H1 (cell line): ENCODE results near the gene PDE4D. TPM values are rescaled to one million over a fixed set of nuclear protein-coding genes. Genes with fewer than 3 reads are reported as not detected.

Source experiments
- CTCF ChIA-PET: fragments of 300-600 bp; sonication (Branson Sonifier 250); formaldehyde crosslinking; loops from one replicate; lab custom pipeline; 2021; ENCODE audit not compliant: partially characterized antibody; lab: Charles Lee
- POLR2A ChIA-PET: fragments of 300-600 bp; sonication (Branson Sonifier 250); formaldehyde crosslinking; loops from one replicate; lab custom pipeline; 2021; ENCODE audit warnings: inconsistent platforms; ENCODE audit not compliant: partially characterized antibody; lab: Charles Lee
- DNase-seq, 2 experiments: peaks; one replicate each; pipeline versions ENCODE4 v3.0.0 to v3.0.0-alpha.2; 2010 to 2022; ENCODE audit warnings: low spot score in 2 of 2, low read depth in 1 of 2, mixed read lengths in 1 of 2
- FAIRE-seq: peaks from 2 replicates; lab custom pipeline; 2011; peaks lifted over from hg19 to GRCh38; lab: Jason Lieb, UNC
- H2AFZ ChIP-seq: 2 replicates; pipeline ENCODE4 v1.8.1; 2012; ENCODE audit warnings: low read length, inconsistent platforms
- H2AK5ac ChIP-seq: 2 replicates; pipeline ENCODE4 v1.6.1; 2013; ENCODE audit warnings: low read depth, low read length
- H2BK120ac ChIP-seq: replicated peaks from 2 replicates; pipeline ENCODE3; 2013; ENCODE audit warnings: low read depth, low read length, inconsistent platforms
- H2BK12ac ChIP-seq: 2 replicates; pipeline ENCODE4 v1.6.1; 2013; ENCODE audit warnings: low read depth, low read length
- H2BK15ac ChIP-seq: 2 replicates; pipeline ENCODE4 v1.6.1; 2013; ENCODE audit warnings: low read length
- H2BK20ac ChIP-seq: 2 replicates; pipeline ENCODE4 v1.6.1; 2013; ENCODE audit warnings: low read length
- H2BK5ac ChIP-seq: 2 replicates; pipeline ENCODE4 v1.6.1; 2013; ENCODE audit warnings: low read depth, low read length
- H3K14ac ChIP-seq: 2 replicates; pipeline ENCODE4 v1.6.1; 2013; ENCODE audit warnings: inconsistent platforms; ENCODE audit not compliant: insufficient read length
- H3K18ac ChIP-seq: 2 replicates; pipeline ENCODE4 v1.6.1; 2013; ENCODE audit warnings: low read length; ENCODE audit errors: extremely low read depth
- H3K23ac ChIP-seq: 2 replicates; pipeline ENCODE4 v1.6.1; 2013; ENCODE audit warnings: inconsistent platforms; ENCODE audit not compliant: insufficient read length
- H3K23me2 ChIP-seq: 2 replicates; pipeline ENCODE4 v1.6.1; 2013; ENCODE audit warnings: low read depth, low read length
- H3K27ac ChIP-seq: 2 replicates; pipeline ENCODE4 v1.6.1; 2011; ENCODE audit warnings: low read depth, low read length, inconsistent platforms
- H3K27me3 ChIP-seq, 4 experiments: replicated peaks in 1 of 4; 1 replicate in 1 of 4; 2 replicates in 3 of 4; pipeline versions ENCODE4 v1.6.1 to v1.8.1; 2011 to 2013; ENCODE audit warnings: low read length in 3 of 4, mild to moderate bottlenecking in 3 of 4, inconsistent platforms in 2 of 4, mixed read lengths in 2 of 4, moderate library complexity in 1 of 4; ENCODE audit not compliant: control insufficient read depth in 3 of 4, insufficient read depth in 3 of 4; ENCODE audit errors: extremely low read depth in 1 of 4
- H3K36me3 ChIP-seq, 4 experiments: 2 replicates each; pipeline versions ENCODE4 v1.6.1 to v1.8.1; 2011 to 2013; ENCODE audit warnings: mild to moderate bottlenecking in 4 of 4, low read length in 3 of 4, moderate library complexity in 2 of 4, control low read depth in 1 of 4, inconsistent platforms in 1 of 4; ENCODE audit not compliant: insufficient read depth in 4 of 4, control insufficient read depth in 2 of 4
- H3K4ac ChIP-seq: replicated peaks from 2 replicates; pipeline ENCODE3; 2013; ENCODE audit warnings: low read length, low read depth, mixed read lengths, inconsistent platforms; ENCODE audit not compliant: insufficient read length
- H3K4me1 ChIP-seq, 4 experiments: replicated peaks in 1 of 4; 1 replicate in 1 of 4; 2 replicates in 3 of 4; pipeline versions ENCODE4 v1.6.1 to v1.8.1; 2011 to 2013; ENCODE audit warnings: low read length in 3 of 4, inconsistent platforms in 2 of 4, mixed read lengths in 1 of 4; ENCODE audit not compliant: insufficient read depth in 4 of 4, control insufficient read depth in 3 of 4
- H3K4me2 ChIP-seq, 2 experiments: 2 replicates each; pipeline versions ENCODE4 v1.6.1 to v1.8.1; 2011 to 2013; ENCODE audit warnings: low read depth in 2 of 2, low read length in 2 of 2, control low read depth in 1 of 2, inconsistent platforms in 1 of 2, mild to moderate bottlenecking in 1 of 2; ENCODE audit not compliant: insufficient read depth in 1 of 2
- H3K4me3 ChIP-seq, 4 experiments: fragments of 200-600, 300-600 bp in 1 of 4; sonication (generic), shearing (Covaris generic), sonication (Bioruptor Twin) in 1 of 4; 2 replicates each; pipeline versions ENCODE4 v1.5.1 to v1.8.1; 2011 to 2016; ENCODE audit warnings: low read length in 4 of 4, low read depth in 3 of 4, control low read depth in 2 of 4, inconsistent platforms in 2 of 4, mild to moderate bottlenecking in 2 of 4, mixed read lengths in 1 of 4, moderate library complexity in 1 of 4; ENCODE audit not compliant: insufficient read depth in 2 of 4; ENCODE audit errors: extremely low read depth in 1 of 4
- H3K56ac ChIP-seq: replicated peaks from 2 replicates; pipeline ENCODE3; 2013; ENCODE audit warnings: low read depth, mild to moderate bottlenecking, mixed read lengths, low read length, inconsistent platforms; ENCODE audit not compliant: insufficient read length
- H3K79me1 ChIP-seq: 2 replicates; pipeline ENCODE4 v1.6.1; 2013; ENCODE audit warnings: low read depth, low read length, control low read depth
- H3K79me2 ChIP-seq, 2 experiments: 2 replicates each; pipeline versions ENCODE4 v1.6.1 to v1.8.1; 2012 to 2013; ENCODE audit warnings: low read length in 2 of 2, mild to moderate bottlenecking in 2 of 2, inconsistent platforms in 1 of 2; ENCODE audit not compliant: insufficient read depth in 2 of 2, control insufficient read depth in 1 of 2
- H3K9ac ChIP-seq, 4 experiments: replicated peaks in 1 of 4; 1 replicate in 1 of 4; 2 replicates in 3 of 4; pipeline versions ENCODE4 v1.6.1 to v1.8.1; 2011 to 2013; ENCODE audit warnings: low read depth in 3 of 4, low read length in 3 of 4, control low read depth in 2 of 4, mild to moderate bottlenecking in 2 of 4, moderate library complexity in 2 of 4, inconsistent platforms in 1 of 4; ENCODE audit errors: extremely low read depth in 1 of 4
- H3K9me3 ChIP-seq, 2 experiments: 2 replicates each; pipeline versions ENCODE4 v1.6.1 to v1.8.1; 2012 to 2013; ENCODE audit warnings: mild to moderate bottlenecking in 2 of 2, moderate library complexity in 2 of 2, control low read depth in 1 of 2, inconsistent platforms in 1 of 2, low read depth in 1 of 2, low read length in 1 of 2, mixed read lengths in 1 of 2; ENCODE audit not compliant: insufficient read depth in 2 of 2
- H4K20me1 ChIP-seq, 2 experiments: replicated peaks in 1 of 2; 2 replicates each; pipeline versions ENCODE3 to v1.8.1; 2011 to 2013; ENCODE audit warnings: inconsistent platforms in 2 of 2, low read length in 2 of 2, mild to moderate bottlenecking in 1 of 2; ENCODE audit not compliant: insufficient read depth in 2 of 2, control insufficient read depth in 1 of 2
- H4K5ac ChIP-seq: 2 replicates; pipeline ENCODE4 v1.6.1; 2013; ENCODE audit warnings: low read length, low read depth, mixed read lengths, inconsistent platforms; ENCODE audit not compliant: insufficient read length
- H4K8ac ChIP-seq: 2 replicates; pipeline ENCODE4 v1.8.0; 2013; ENCODE audit warnings: mild to moderate bottlenecking, moderate library complexity, low read length, inconsistent platforms; ENCODE audit not compliant: insufficient read depth; ENCODE audit errors: extremely low read depth
- H4K91ac ChIP-seq: replicated peaks from 2 replicates; pipeline ENCODE3; 2013; ENCODE audit warnings: low read length, mixed read lengths, inconsistent platforms; ENCODE audit not compliant: insufficient read length
- ASH2L ChIP-seq: fragments of 200-600, 300-600 bp; sonication (generic); IDR thresholded peaks from one replicate; pipeline ENCODE4 v1.7.1; 2017; ENCODE audit warnings: low read length
- BACH1 ChIP-seq: IDR thresholded peaks from 2 replicates; pipeline ENCODE4 v1.6.1; 2012; ENCODE audit warnings: low read length, improper control_type of control experiment
- BRCA1 ChIP-seq: IDR thresholded peaks from 2 replicates; pipeline ENCODE4 v1.6.1; 2012; ENCODE audit warnings: low read depth, low read length, improper control_type of control experiment
- CEBPB ChIP-seq: IDR thresholded peaks from 2 replicates; pipeline ENCODE4 v1.6.1; 2012; ENCODE audit warnings: low read depth, low read length
- GABPA ChIP-seq: IDR thresholded peaks from 2 replicates; pipeline ENCODE4 v1.6.1; 2011; ENCODE audit warnings: mild to moderate bottlenecking, low read length, moderate library complexity, borderline replicate concordance; ENCODE audit not compliant: insufficient read depth
- NANOG ChIP-seq: IDR thresholded peaks from 2 replicates; pipeline ENCODE4 v1.6.1; 2011; ENCODE audit warnings: low read length, low read depth, mild to moderate bottlenecking, inconsistent platforms; ENCODE audit not compliant: insufficient read depth, poor library complexity, severe bottlenecking
- PHF8 ChIP-seq: fragments of 200-600 bp; sonication (generic); conservative IDR thresholded peaks from 2 replicates; pipeline ENCODE4 v1.7.1; 2012; ENCODE audit warnings: low read depth, mild to moderate bottlenecking, inconsistent platforms, low read length, moderate library complexity
- POLR2A ChIP-seq, 2 experiments: IDR thresholded peaks; 1 replicate in 1 of 2; 2 replicates in 1 of 2; pipeline ENCODE4 v1.6.1; 2011; ENCODE audit warnings: low read depth in 2 of 2, low read length in 2 of 2, mild to moderate bottlenecking in 2 of 2; ENCODE audit errors: control extremely low read depth in 1 of 2
- POLR2AphosphoS5 ChIP-seq: IDR thresholded peaks from 2 replicates; pipeline ENCODE4 v1.6.1; 2011; ENCODE audit warnings: low read depth, low read length
- POU5F1 ChIP-seq: IDR thresholded peaks from 2 replicates; pipeline ENCODE4 v1.6.1; 2011; ENCODE audit warnings: low read depth, mild to moderate bottlenecking, low read length, moderate library complexity
- SIRT6 ChIP-seq: IDR thresholded peaks from one replicate; pipeline ENCODE4 v1.7.1; 2012; ENCODE audit warnings: low read length, inconsistent platforms
- SP1 ChIP-seq: IDR thresholded peaks from 2 replicates; pipeline ENCODE4 v1.6.1; 2011; ENCODE audit warnings: low read depth, low read length
- SP4 ChIP-seq: IDR thresholded peaks from 2 replicates; pipeline ENCODE4 v1.6.1; 2012; ENCODE audit warnings: low read length, inconsistent platforms
- YY1 ChIP-seq: IDR thresholded peaks from 2 replicates; pipeline ENCODE4 v1.6.1; 2011; ENCODE audit warnings: low read depth, mild to moderate bottlenecking, low read length
- WGBS, 2 experiments: shearing (Covaris generic) in 1 of 2; methylation state at CpG; one replicate each; pipeline versions ENCODE4 v1.1.6 to v1.1.7; 2013 to 2015; ENCODE audit warnings: low lambda C conversion rate in 2 of 2, mixed read lengths in 2 of 2, inconsistent platforms in 1 of 2, low coverage in 1 of 2, missing lambda C conversion rate in 1 of 2; ENCODE audit not compliant: insufficient replicate concordance in 2 of 2, insufficient coverage in 1 of 2, insufficient read length in 1 of 2; ENCODE audit errors: extremely low coverage in 1 of 2, missing lambda C conversion rate in 1 of 2; 5-methylcytosine and 5-hydroxymethylcytosine counted together
- polyA plus RNA-seq, 7 experiments: library from polyadenylated mRNA; depleted of rRNA in 3 of 7; stranded (reverse) in 5 of 7; unstranded in 2 of 7; fragments of >200 nt in 5 of 7; fragments of 200-250 nt in 2 of 7; gene quantifications; 1 replicate in 5 of 7; 2 replicates in 1 of 7; 4 replicates in 1 of 7; pipeline versions ENCODE4 v1.2.1 to v1.2.3, GENCODE V29; 2011 to 2013; ENCODE audit warnings: missing spikeins in 2 of 7, mixed read lengths in 2 of 7
- total RNA-seq: library from RNA; stranded (reverse); fragmentation: NEBNext Ultra II Directional; extraction: Animal tissue kit (Norgen Biotek cat#: 25700); gene quantifications from 2 replicates; pipeline ENCODE4 v1.2.1, GENCODE V29; 2021

Gene PDE4D
- total and polyA plus RNA-seq, 2 of the 8 experiments (the other 6 are each of a cell fraction or from before 2014, with no cell fraction given) = 2.3 to 3.7 TPM

- 83% methylated on average over 3 of the region's 3 CpGs; no CpG with 5 or more reads in 1 of the 2 experiments for WGBS, 2 experiments
- Histone ChIP-seq H3K14ac (no peak overlapping the region), H2AFZ (no peak overlapping the region), H3K23ac (no peak overlapping the region), H2BK5ac (no peak overlapping the region), H2BK15ac (no peak overlapping the region), H3K9ac (no peak overlapping the region), H3K23me2 (peaks cover 3% of the 10 kb centered on the region; the same call in 1 of the 2 replicates), H3K9me3 (no peaks in the 10 kb centered on the region), H3K27me3 (no peaks in the 10 kb centered on the region), H2BK12ac (no peak overlapping the region), H3K36me3 (no peaks in the 10 kb centered on the region), H2AK5ac (no peak overlapping the region; the same call in 1 of the 2 replicates), H2BK20ac (no peak overlapping the region), H4K5ac (no peak overlapping the region), H3K27ac (no peak overlapping the region), H3K79me1 (no peaks in the 10 kb centered on the region), H2BK120ac (no peak overlapping the region), H4K91ac (no peak overlapping the region), H4K20me1 (no peaks in the 10 kb centered on the region), H3K79me2 (no peaks in the 10 kb centered on the region), H3K4me3 (no peak overlapping the region), H3K4ac (no peak overlapping the region), H4K8ac (no peak overlapping the region), H3K56ac (no peak overlapping the region), H3K18ac (no peak overlapping the region), H3K4me2 (no peak overlapping the region), H3K4me1 (no peaks in the 10 kb centered on the region)
- DNase-seq = no peak
- no peak for FAIRE-seq
- no peak for TF ChIP-seq POU5F1
- TF ChIP-seq GABPA = no peak
- TF ChIP-seq SIRT6 = no peak
- TF ChIP-seq POLR2A (IDR thresholded peaks at IDR 0.05; ENCODE audit: control extremely low read depth in 1 of 2, low read depth in 2 of 2, low read length in 2 of 2) = no peak
- TF ChIP-seq BRCA1 = no peak
- no peak for TF ChIP-seq CEBPB
- TF ChIP-seq SP1 = no peak
- TF ChIP-seq PHF8 = no peak
- no peak for TF ChIP-seq YY1
- TF ChIP-seq NANOG = no peak
- no peak for TF ChIP-seq ASH2L
- TF ChIP-seq POLR2AphosphoS5 = no peak
- no peak for TF ChIP-seq BACH1
- TF ChIP-seq SP4 = no peak
- CTCF ChIA-PET = interaction anchor here (0.7 to 1.7 kb wide), 2 partner anchors 10 to 1886 kb away, joined by 4 to 6 read pairs; no protein-coding TSS in a partner anchor
- POLR2A ChIA-PET = no interaction called here
These were observed 237.7 kb downstream of the PDE4D start for GRCh38 chr5:59655693-59656309.
